SK-N-SH treated with all-trans-retinoic acid at 6 μM for 48 hours (cell line): ENCODE data around the gene C11orf21.

Experiments used
- ATAC-seq: fragments of 200-7000 bp; cut with Tn5 transposase; 3 replicates; pipeline ENCODE4 v1.9.1; 2020; ENCODE audit warnings: mild to moderate bottlenecking, moderate library complexity
- ARNTL ChIP-seq: fragments of 450-650 bp; formaldehyde crosslinking; IDR thresholded peaks from 2 replicates; pipeline ENCODE4 v1.5.0; 2020; ENCODE audit warnings: low read depth, mild to moderate bottlenecking, moderate library complexity, borderline replicate concordance
- BACH2 ChIP-seq: fragments of 250-450 bp; sonication (Bioruptor Pico); IDR thresholded peaks from 2 replicates; pipeline ENCODE4 v1.9.0; 2021; ENCODE audit warnings: mild to moderate bottlenecking, borderline replicate concordance
- CSDC2 ChIP-seq: fragments of 250-450 bp; sonication (Bioruptor Pico); IDR thresholded peaks from 2 replicates; pipeline ENCODE4 v1.5.0; 2020; ENCODE audit warnings: mild to moderate bottlenecking, moderate library complexity
- ESRRG ChIP-seq: fragments of 250-450 bp; sonication (Bioruptor Pico); IDR thresholded peaks from 2 replicates; pipeline ENCODE4 v1.6.1; 2021; ENCODE audit warnings: mild to moderate bottlenecking
- GLIS3 ChIP-seq: fragments of 250-450 bp; sonication (Bioruptor Pico); IDR thresholded peaks from 2 replicates; pipeline ENCODE4 v1.5.0; 2020; ENCODE audit warnings: mild to moderate bottlenecking, moderate library complexity
- ISL1 ChIP-seq: fragments of 250-450 bp; sonication (Bioruptor Pico); IDR thresholded peaks from 2 replicates; pipeline ENCODE4 v2.1.2; 2022; ENCODE audit warnings: mild to moderate bottlenecking, moderate library complexity
- OSR1 ChIP-seq: fragments of 250-450 bp; sonication (Bioruptor Pico); IDR thresholded peaks from 2 replicates; pipeline ENCODE4 v1.8.0; 2022; ENCODE audit warnings: moderate library complexity, mild to moderate bottlenecking, inconsistent platforms
- PATZ1 ChIP-seq: fragments of 250-450 bp; sonication (Bioruptor Pico); IDR thresholded peaks from 2 replicates; pipeline ENCODE4 v1.8.0; 2020; ENCODE audit warnings: mild to moderate bottlenecking, moderate library complexity, borderline replicate concordance
- PPARA ChIP-seq: fragments of 250-450 bp; sonication (Bioruptor Pico); IDR thresholded peaks from 2 replicates; pipeline ENCODE4 v1.5.0; 2020; ENCODE audit warnings: mild to moderate bottlenecking, borderline replicate concordance
- SNAI2 ChIP-seq: fragments of 250-450 bp; sonication (Bioruptor Pico); IDR thresholded peaks from 2 replicates; pipeline ENCODE4 v1.5.0; 2020; ENCODE audit warnings: mild to moderate bottlenecking, moderate library complexity
- TOX ChIP-seq: fragments of 250-450 bp; sonication (Bioruptor Pico); IDR thresholded peaks from 2 replicates; pipeline ENCODE4 v1.8.0; 2021; ENCODE audit warnings: mild to moderate bottlenecking, moderate library complexity, borderline replicate concordance
- TSHZ2 ChIP-seq: fragments of 250-450 bp; sonication (Bioruptor Pico); IDR thresholded peaks from 2 replicates; pipeline ENCODE4 v1.5.0; 2020; ENCODE audit warnings: mild to moderate bottlenecking, moderate library complexity
- ZC3H10 ChIP-seq: fragments of 250-450 bp; sonication (Bioruptor Pico); IDR thresholded peaks from 2 replicates; pipeline ENCODE4 v1.5.1; 2021; ENCODE audit warnings: mild to moderate bottlenecking, moderate library complexity
- ZFP3 ChIP-seq: fragments of 250-450 bp; sonication (Bioruptor Pico); IDR thresholded peaks from 2 replicates; pipeline ENCODE4 v1.5.0; 2020; ENCODE audit warnings: mild to moderate bottlenecking, moderate library complexity
- ZNF565 ChIP-seq: fragments of 450-650 bp; formaldehyde crosslinking; conservative IDR thresholded peaks from 2 replicates; pipeline ENCODE4 v1.5.0; 2020; ENCODE audit warnings: low read depth, mild to moderate bottlenecking, moderate library complexity
- ZNF70 ChIP-seq: fragments of 450-650 bp; formaldehyde crosslinking; IDR thresholded peaks from 2 replicates; pipeline ENCODE4 v1.5.0; 2020; ENCODE audit warnings: mild to moderate bottlenecking, moderate library complexity
- TF ChIP-seq, protein P1 (sequence below): fragments of 250-450 bp; sonication (Bioruptor Pico); IDR thresholded peaks from 2 replicates; pipeline ENCODE4 v1.8.0; 2021; ENCODE audit warnings: low read depth, mild to moderate bottlenecking, moderate library complexity, borderline replicate concordance
- TF ChIP-seq, protein P2 (sequence below): fragments of 250-450 bp; sonication (Bioruptor Pico); IDR thresholded peaks from 2 replicates; pipeline ENCODE4 v1.5.1; 2020; ENCODE audit warnings: low read depth, mild to moderate bottlenecking, moderate library complexity
- TF ChIP-seq, protein P3 (sequence below): fragments of 250-450 bp; sonication (Bioruptor Pico); IDR thresholded peaks from 2 replicates; pipeline ENCODE4 v1.5.1; 2021; ENCODE audit warnings: mild to moderate bottlenecking, moderate library complexity

Gene C11orf21

GRCh38 chr11:2316169-2316962, 14.6 kb upstream of the C11orf21 start:
- no peak for ATAC-seq
- TF ChIP-seq, protein P1, sequence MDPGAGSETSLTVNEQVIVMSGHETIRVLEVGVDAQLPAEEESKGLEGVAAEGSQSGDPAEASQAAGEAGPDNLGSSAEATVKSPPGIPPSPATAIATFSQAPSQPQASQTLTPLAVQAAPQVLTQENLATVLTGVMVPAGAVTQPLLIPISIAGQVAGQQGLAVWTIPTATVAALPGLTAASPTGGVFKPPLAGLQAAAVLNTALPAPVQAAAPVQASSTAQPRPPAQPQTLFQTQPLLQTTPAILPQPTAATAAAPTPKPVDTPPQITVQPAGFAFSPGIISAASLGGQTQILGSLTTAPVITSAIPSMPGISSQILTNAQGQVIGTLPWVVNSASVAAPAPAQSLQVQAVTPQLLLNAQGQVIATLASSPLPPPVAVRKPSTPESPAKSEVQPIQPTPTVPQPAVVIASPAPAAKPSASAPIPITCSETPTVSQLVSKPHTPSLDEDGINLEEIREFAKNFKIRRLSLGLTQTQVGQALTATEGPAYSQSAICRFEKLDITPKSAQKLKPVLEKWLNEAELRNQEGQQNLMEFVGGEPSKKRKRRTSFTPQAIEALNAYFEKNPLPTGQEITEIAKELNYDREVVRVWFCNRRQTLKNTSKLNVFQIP (CRISPR knock-in tag): no peak
- TF ChIP-seq PATZ1 (CRISPR knock-in tag) (no peak), ARNTL (CRISPR knock-in tag) (no peak), GLIS3 (CRISPR knock-in tag) (no peak), ZC3H10 (CRISPR knock-in tag) (no peak), ISL1 (CRISPR knock-in tag) (no peak), OSR1 (no peak), ZFP3 (CRISPR knock-in tag) (no peak), PPARA (no peak), BACH2 (CRISPR knock-in tag) (no peak), ESRRG (CRISPR knock-in tag) (no peak), SNAI2 (CRISPR knock-in tag) (no peak), TOX (CRISPR knock-in tag) (no peak), ZNF565 (CRISPR knock-in tag) (no peak), TSHZ2 (no peak), ZNF70 (CRISPR knock-in tag) (no peak)
- TF ChIP-seq, protein P2, sequence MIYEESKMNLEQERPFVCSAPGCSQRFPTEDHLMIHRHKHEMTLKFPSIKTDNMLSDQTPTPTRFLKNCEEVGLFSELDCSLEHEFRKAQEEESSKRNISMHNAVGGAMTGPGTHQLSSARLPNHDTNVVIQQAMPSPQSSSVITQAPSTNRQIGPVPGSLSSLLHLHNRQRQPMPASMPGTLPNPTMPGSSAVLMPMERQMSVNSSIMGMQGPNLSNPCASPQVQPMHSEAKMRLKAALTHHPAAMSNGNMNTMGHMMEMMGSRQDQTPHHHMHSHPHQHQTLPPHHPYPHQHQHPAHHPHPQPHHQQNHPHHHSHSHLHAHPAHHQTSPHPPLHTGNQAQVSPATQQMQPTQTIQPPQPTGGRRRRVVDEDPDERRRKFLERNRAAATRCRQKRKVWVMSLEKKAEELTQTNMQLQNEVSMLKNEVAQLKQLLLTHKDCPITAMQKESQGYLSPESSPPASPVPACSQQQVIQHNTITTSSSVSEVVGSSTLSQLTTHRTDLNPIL (CRISPR knock-in tag): no peak
- TF ChIP-seq, protein P3, sequence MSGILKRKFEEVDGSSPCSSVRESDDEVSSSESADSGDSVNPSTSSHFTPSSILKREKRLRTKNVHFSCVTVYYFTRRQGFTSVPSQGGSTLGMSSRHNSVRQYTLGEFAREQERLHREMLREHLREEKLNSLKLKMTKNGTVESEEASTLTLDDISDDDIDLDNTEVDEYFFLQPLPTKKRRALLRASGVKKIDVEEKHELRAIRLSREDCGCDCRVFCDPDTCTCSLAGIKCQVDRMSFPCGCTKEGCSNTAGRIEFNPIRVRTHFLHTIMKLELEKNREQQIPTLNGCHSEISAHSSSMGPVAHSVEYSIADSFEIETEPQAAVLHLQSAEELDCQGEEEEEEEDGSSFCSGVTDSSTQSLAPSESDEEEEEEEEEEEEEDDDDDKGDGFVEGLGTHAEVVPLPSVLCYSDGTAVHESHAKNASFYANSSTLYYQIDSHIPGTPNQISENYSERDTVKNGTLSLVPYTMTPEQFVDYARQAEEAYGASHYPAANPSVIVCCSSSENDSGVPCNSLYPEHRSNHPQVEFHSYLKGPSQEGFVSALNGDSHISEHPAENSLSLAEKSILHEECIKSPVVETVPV (CRISPR knock-in tag): no peak

GRCh38 chr11:2315395-2316168, 13.9 kb upstream of the C11orf21 start:
- TF ChIP-seq ZNF70 (CRISPR knock-in tag) (no peak), ISL1 (CRISPR knock-in tag) (no peak), BACH2 (CRISPR knock-in tag) (no peak), GLIS3 (CRISPR knock-in tag) (no peak), CSDC2 (CRISPR knock-in tag) (no peak)
- TF ChIP-seq, protein P1 (CRISPR knock-in tag): no peak
- TF ChIP-seq, all 23 proteins: peak for 0
- peak; percentile 28; the same call in 2 of the 3 replicates for ATAC-seq
